ENCODE results near the gene MYL3. TPM values are rescaled to one million over a fixed set of nuclear protein-coding genes. Genes with fewer than 3 reads are reported as not detected.
"Not testable (repeated sequence)": the region's sequence is repeated elsewhere in the genome, so short reads cannot be mapped to it uniquely, and the experiment has no call there.

The MYL3 gene
- total and polyA plus RNA-seq, 4 donors = 1.8 to 14.3 (median 2.8) TPM

- Histone ChIP-seq H3K27ac (ENCODE audit: low read depth in 1 of 2, low read length in 2 of 2) (no peak overlapping the region), H3K4me3 (ENCODE audit: low read length in 2 of 2) (no peak overlapping the region), H3K9me3 (ENCODE audit: control insufficient read depth, low read length) (no peaks in the 10 kb centered on the region), H3K27me3 (ENCODE audit: control insufficient read depth in 1 of 2, insufficient read depth in 2 of 2, low read length in 1 of 2) (no peaks in the 10 kb centered on the region), H3K36me3 (ENCODE audit: control insufficient read depth in 1 of 2, insufficient read depth in 2 of 2, low read length in 1 of 2) (no peaks in the 10 kb centered on the region), H3K4me1 (ENCODE audit: control insufficient read depth in 1 of 2, insufficient read depth in 2 of 2, low read length in 2 of 2) (no peaks in the 10 kb centered on the region)
- no peak for DNase-seq
- 68 to 84% methylated on average over 2 of the region's 2 CpGs for WGBS, 2 donors
- intact Hi-C loops (cut with DNase I) = no loop called here
- ATAC-seq (ENCODE audit: low FRiP score) = no peak
Measured at GRCh38 chr3:46824211-46824970, 38.9 kb downstream of the MYL3 start.

- H3K9me3 ChIP-seq (ENCODE audit: control insufficient read depth, low read length); H3K4me3 ChIP-seq (ENCODE audit: low read length in 2 of 2); H3K4me1 ChIP-seq (ENCODE audit: control insufficient read depth in 1 of 2, insufficient read depth in 2 of 2, low read length in 2 of 2); intact Hi-C loops (cut with DNase I); H3K27ac ChIP-seq (ENCODE audit: low read depth in 1 of 2, low read length in 2 of 2); H3K36me3 ChIP-seq (ENCODE audit: control insufficient read depth in 1 of 2, insufficient read depth in 2 of 2, low read length in 1 of 2); H3K27me3 ChIP-seq (ENCODE audit: control insufficient read depth in 1 of 2, insufficient read depth in 2 of 2, low read length in 1 of 2); DNase-seq; ATAC-seq (ENCODE audit: low FRiP score): not testable (repeated sequence)
Measured at GRCh38 chr3:46823314-46823713, 39.9 kb downstream of the MYL3 start.

GRCh38 chr3:46821553-46821952, 41.7 kb downstream of the MYL3 start:
- peaks cover 2% of the 10 kb centered on the region for H3K9me3 ChIP-seq (ENCODE audit: control insufficient read depth, low read length)
- H3K36me3 ChIP-seq (ENCODE audit: control insufficient read depth in 1 of 2, insufficient read depth in 2 of 2, low read length in 1 of 2) = no peaks in the 10 kb centered on the region
- H3K4me3 ChIP-seq (ENCODE audit: low read length in 2 of 2) = no peak overlapping the region
- no peaks in the 10 kb centered on the region for H3K27me3 ChIP-seq (ENCODE audit: control insufficient read depth in 1 of 2, insufficient read depth in 2 of 2, low read length in 1 of 2)
- ATAC-seq (ENCODE audit: low FRiP score) (no peak), DNase-seq (no peak)
- H3K27ac ChIP-seq (ENCODE audit: low read depth in 1 of 2, low read length in 2 of 2) = no peak overlapping the region
- H3K4me1 ChIP-seq (ENCODE audit: control insufficient read depth in 1 of 2, insufficient read depth in 2 of 2, low read length in 2 of 2) = no peaks in the 10 kb centered on the region
- intact Hi-C loops (cut with DNase I) = no loop called here
- 73 to 84% methylated on average over 1 of the region's 1 CpG for WGBS, 2 donors

GRCh38 chr3:46820852-46821251, 42.4 kb downstream of the MYL3 start:
- no peak overlapping the region for H3K27ac ChIP-seq (ENCODE audit: low read depth in 1 of 2, low read length in 2 of 2)
- ATAC-seq (ENCODE audit: low FRiP score) = no peak
- no peaks in the 10 kb centered on the region for H3K27me3 ChIP-seq (ENCODE audit: control insufficient read depth in 1 of 2, insufficient read depth in 2 of 2, low read length in 1 of 2)
- no peaks in the 10 kb centered on the region for H3K4me1 ChIP-seq (ENCODE audit: control insufficient read depth in 1 of 2, insufficient read depth in 2 of 2, low read length in 2 of 2)
- intact Hi-C loops (cut with DNase I) = no loop called here
- no peaks in the 10 kb centered on the region for H3K36me3 ChIP-seq (ENCODE audit: control insufficient read depth in 1 of 2, insufficient read depth in 2 of 2, low read length in 1 of 2)
- no peak overlapping the region for H3K4me3 ChIP-seq (ENCODE audit: low read length in 2 of 2)
- DNase-seq = no peak
- H3K9me3 ChIP-seq (ENCODE audit: control insufficient read depth, low read length) = peaks cover 2% of the 10 kb centered on the region

- H3K27ac ChIP-seq (ENCODE audit: low read depth in 1 of 2, low read length in 2 of 2) = no peak overlapping the region
- H3K36me3 ChIP-seq (ENCODE audit: control insufficient read depth in 1 of 2, insufficient read depth in 2 of 2, low read length in 1 of 2) = no peaks in the 10 kb centered on the region
- DNase-seq (peak; percentile 82 to 92), ATAC-seq (ENCODE audit: low FRiP score) (peak; percentile 89)
- intact Hi-C loops (cut with DNase I) = no loop called here
- H3K4me1 ChIP-seq (ENCODE audit: control insufficient read depth in 1 of 2, insufficient read depth in 2 of 2, low read length in 2 of 2) = no peaks in the 10 kb centered on the region
- peak overlapping the region; percentile 22 to 35 for H3K4me3 ChIP-seq (ENCODE audit: low read length in 2 of 2)
- peaks cover 2% of the 10 kb centered on the region for H3K9me3 ChIP-seq (ENCODE audit: control insufficient read depth, low read length)
- WGBS, 2 donors = 3 to 5% methylated on average over 30 to 46 of the region's 46 CpGs
- no peaks in the 10 kb centered on the region for H3K27me3 ChIP-seq (ENCODE audit: control insufficient read depth in 1 of 2, insufficient read depth in 2 of 2, low read length in 1 of 2)
Measured at GRCh38 chr3:46812237-46812791, 50.9 kb downstream of the MYL3 start.

GRCh38 chr3:46811615-46812236, 51.5 kb downstream of the MYL3 start:
- H3K27ac ChIP-seq (ENCODE audit: low read depth in 1 of 2, low read length in 2 of 2) = no peak overlapping the region
- ATAC-seq (ENCODE audit: low FRiP score) (peak; percentile 35), DNase-seq (peak in 1 of 2 donors; percentile 75)
- peak overlapping the region in 1 of 2 donors; percentile 22 for H3K4me3 ChIP-seq (ENCODE audit: low read length in 2 of 2)
- no peaks in the 10 kb centered on the region for H3K4me1 ChIP-seq (ENCODE audit: control insufficient read depth in 1 of 2, insufficient read depth in 2 of 2, low read length in 2 of 2)
- 46 to 49% methylated on average over 14 to 15 of the region's 15 CpGs for WGBS, 2 donors
- intact Hi-C loops (cut with DNase I) = no loop called here
- H3K9me3 ChIP-seq (ENCODE audit: control insufficient read depth, low read length) = peaks cover under 1% of the 10 kb centered on the region
- H3K36me3 ChIP-seq (ENCODE audit: control insufficient read depth in 1 of 2, insufficient read depth in 2 of 2, low read length in 1 of 2) = no peaks in the 10 kb centered on the region
- no peaks in the 10 kb centered on the region for H3K27me3 ChIP-seq (ENCODE audit: control insufficient read depth in 1 of 2, insufficient read depth in 2 of 2, low read length in 1 of 2)

GRCh38 chr3:46808766-46809165, 54.5 kb downstream of the MYL3 start:
- DNase-seq; intact Hi-C loops (cut with DNase I); H3K36me3 ChIP-seq (ENCODE audit: control insufficient read depth in 1 of 2, insufficient read depth in 2 of 2, low read length in 1 of 2); H3K27ac ChIP-seq (ENCODE audit: low read depth in 1 of 2, low read length in 2 of 2); H3K4me3 ChIP-seq (ENCODE audit: low read length in 2 of 2); H3K4me1 ChIP-seq (ENCODE audit: control insufficient read depth in 1 of 2, insufficient read depth in 2 of 2, low read length in 2 of 2); H3K27me3 ChIP-seq (ENCODE audit: control insufficient read depth in 1 of 2, insufficient read depth in 2 of 2, low read length in 1 of 2); H3K9me3 ChIP-seq (ENCODE audit: control insufficient read depth, low read length); ATAC-seq (ENCODE audit: low FRiP score): not testable (repeated sequence)
- 73 to 74% methylated on average over 6 of the region's 6 CpGs for WGBS, 2 donors

All from aorta (tissue), 5 donors.